ENCODE results near the gene C2orf81.
"Not testable (repeated sequence)": the region's sequence is repeated elsewhere in the genome, so short reads cannot be mapped to it uniquely, and the experiment has no call there.

The C2orf81 gene

GRCh38 chr2:74442483-74443297, 21.3 kb upstream of the C2orf81 start:
- DNase-seq = not testable (repeated sequence)

DNA sequence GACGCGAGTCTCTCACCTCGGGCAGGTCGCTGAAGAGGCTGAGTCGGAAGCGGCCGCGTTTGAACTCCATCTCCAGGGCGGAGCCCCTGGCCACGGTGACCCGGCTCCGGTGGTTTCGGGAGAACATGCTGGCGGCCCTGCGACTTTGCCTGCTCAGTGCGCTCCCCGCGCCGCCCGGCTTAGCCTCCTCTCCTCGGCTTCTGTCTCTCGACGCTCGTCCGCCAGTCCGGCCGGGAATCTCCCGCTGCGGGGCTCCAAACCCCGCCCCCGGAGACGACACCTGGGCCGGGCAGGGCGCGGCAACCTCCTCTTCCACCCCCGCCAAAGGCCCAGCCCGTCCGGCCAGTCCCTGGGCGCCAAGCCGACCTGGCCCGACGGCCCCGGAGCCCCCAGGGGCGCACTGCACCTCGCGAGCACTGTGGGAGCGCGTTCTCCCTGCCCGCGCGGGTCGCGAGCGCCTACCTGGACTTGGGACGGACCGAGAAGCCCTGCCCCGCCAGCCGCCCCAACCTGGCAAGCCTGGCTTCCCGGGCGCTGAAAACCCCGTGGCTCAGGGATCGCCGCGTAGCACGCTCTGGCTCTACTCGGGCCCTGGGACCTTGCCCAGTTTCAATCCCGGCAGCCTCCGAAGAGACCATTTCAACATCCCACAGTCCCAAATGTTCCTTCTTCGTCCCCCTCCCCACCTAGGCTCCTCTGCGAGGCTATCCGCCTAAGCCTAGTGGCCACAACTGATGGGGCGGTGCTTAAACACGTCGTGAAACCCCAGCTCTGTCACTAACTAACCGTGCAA, 20.5 kb upstream of the C2orf81 start, which contains the start of gene RTKN:
Gene RTKN (minus strand): TSS at position 248 of the 793 bp plus-strand sequence. CDS start 121 bp downstream, at position 127.
- DNase-seq = no peak

GRCh38 chr2:74441170-74441689, 19.8 kb upstream of the C2orf81 start:
- DNase-seq = no peak

GRCh38 chr2:74440378-74441169, 19.2 kb upstream of the C2orf81 start:
- peak; percentile 82 for DNase-seq

DNA sequence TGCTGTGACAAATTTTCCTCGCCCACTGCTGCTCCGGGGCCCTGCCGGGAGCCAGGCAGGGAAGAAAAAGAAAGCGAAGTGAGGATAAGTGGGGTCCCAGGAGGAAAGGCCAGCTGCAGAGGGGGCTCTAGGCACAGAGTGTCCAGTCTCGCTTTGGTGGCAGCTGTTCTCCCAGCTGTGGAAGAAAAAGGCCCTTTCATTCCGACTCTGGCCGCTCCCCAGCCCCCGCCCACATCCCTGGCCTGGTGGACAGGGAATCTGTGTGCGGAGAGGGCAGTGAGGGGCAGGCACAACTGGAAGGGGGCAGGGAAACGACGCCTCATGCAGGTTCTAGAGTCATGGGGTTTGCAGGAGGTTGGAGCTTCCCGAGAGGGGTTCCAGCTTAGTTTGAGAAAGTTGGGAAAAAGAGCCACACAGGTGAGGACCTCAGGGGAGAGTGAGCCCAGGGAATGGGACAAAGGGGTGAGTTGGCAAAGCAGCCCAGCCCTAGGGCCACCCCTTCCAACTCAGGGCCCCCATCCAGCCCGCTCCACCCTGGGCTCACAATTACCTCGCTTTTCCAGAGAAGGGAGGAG, 18.5 kb upstream of the C2orf81 start:
- DNase-seq = peak; percentile 30

DNA sequence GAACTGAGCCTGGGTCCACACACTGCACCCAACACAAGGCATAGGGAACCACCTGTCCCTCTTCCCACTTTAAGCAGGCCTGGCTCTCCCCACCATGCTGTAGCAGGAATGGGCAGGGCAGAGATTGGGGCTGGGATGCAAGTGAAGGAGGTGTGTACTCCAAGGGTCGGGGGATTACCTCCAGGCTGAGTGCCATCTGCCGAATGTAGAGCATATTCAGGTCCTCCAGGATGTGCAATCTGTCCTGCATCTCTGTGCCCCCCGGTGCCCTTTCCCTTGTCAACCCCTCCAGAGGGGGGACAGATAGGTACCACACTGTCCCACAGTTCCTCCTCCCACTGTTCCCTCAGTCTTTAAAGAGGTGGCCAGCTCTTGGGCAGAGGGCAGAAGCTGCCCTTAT, 18.0 kb upstream of the C2orf81 start:
- DNase-seq = no peak

DNA sequence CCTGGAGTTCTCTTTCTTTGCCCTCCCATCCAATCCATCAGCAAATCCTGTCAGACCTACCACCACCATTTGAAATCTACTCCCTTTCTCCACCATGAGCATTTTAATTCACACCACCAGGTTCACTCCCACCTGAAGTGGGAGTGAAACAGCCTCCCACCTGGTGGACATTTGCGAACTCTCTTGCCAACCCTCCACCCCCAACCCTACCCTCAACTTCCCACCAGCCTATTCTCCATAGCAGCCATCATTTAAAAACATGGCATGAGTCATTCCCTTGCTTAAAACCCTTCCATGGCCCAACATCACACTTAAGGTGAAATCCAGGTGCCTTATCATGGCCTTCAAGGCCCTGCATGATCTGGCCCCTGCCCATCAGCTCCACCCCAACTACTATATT, 16.8 kb upstream of the C2orf81 start:
- DNase-seq = no peak

- DNase-seq = no peak
These were observed 15.7 kb upstream of the C2orf81 start for GRCh38 chr2:74436848-74437695.

DNA sequence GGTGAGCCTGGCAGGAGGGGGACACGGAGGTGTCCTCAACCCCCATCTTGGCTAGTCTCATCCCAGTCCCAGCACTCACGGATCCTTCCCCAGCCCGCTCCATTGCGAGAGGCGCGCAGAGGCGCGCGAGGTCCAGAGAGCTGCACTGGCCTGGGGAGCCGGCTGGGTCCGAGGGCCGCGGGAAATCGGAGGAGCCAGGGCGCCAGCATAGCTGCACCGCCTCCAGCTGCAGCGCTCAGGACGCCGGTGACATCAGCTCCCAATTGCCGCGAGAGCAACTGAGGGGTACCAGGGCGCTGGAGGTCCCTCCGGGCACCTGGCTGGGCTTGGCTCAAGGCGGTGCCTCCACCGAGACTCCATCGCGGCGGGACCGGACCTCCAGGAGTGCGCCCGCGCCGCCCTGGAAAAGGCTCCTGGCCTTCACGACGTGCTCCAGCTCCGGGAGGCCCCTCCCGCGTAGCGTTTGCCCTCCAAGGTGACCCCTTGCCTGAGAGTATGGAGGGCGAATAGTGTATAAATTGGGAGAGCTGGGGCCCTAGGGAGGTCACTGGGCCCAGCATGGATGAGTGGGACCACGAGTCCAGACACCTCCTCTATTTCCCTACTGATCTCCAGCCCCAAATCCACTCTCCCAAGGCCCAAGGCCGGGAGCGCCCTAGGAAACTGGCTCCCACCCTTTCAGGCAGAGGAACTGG, 14.8 kb upstream of the C2orf81 start:
- no peak for DNase-seq

DNA sequence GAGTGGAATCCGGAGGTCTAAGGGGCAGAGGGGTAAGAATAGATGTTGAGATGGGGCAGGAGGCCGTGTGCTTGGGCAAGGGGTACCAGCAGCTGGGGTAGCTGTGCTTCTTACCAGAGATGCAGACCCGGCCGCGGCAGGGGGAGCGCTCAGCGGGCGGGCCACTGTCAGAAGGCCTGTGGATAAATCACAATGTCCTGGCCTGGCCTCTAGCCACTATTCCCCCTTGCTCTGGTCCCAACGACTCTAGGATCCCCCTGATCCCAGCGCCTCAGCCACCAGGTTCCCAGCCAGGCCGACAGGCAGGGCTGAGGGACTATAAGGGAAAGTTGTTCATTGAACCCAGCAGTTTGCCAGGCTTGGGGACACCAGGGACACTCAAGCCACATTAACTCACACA, 9.1 kb upstream of the C2orf81 start:
- DNase-seq = no peak

- DNase-seq = no peak
These were observed 8.3 kb upstream of the C2orf81 start for GRCh38 chr2:74429487-74430451.

DNA sequence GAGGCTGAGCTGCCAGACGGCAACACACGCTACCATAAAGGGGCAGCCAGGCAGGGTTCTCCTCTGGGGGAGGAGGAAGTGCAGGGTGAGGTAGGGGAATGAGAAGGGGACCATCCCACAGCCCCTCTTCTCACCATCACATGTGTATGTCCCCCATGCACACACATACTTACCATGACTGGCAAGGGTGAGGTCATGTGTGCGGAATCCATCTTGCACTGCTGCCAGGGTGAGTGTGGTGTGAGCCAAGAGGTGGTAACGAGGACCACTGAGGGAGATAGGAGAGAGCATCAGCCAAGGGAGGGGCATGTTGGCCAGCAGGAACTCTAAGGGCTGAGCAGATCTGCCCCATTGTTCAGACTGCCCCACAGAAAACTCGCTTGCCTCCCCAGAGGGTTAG, 7.3 kb upstream of the C2orf81 start:
- no peak for DNase-seq

- DNase-seq = no peak
These were observed 6.1 kb upstream of the C2orf81 start for GRCh38 chr2:74427551-74427950.

- no peak for DNase-seq
These were observed 4.9 kb upstream of the C2orf81 start for GRCh38 chr2:74426181-74426758.

DNA sequence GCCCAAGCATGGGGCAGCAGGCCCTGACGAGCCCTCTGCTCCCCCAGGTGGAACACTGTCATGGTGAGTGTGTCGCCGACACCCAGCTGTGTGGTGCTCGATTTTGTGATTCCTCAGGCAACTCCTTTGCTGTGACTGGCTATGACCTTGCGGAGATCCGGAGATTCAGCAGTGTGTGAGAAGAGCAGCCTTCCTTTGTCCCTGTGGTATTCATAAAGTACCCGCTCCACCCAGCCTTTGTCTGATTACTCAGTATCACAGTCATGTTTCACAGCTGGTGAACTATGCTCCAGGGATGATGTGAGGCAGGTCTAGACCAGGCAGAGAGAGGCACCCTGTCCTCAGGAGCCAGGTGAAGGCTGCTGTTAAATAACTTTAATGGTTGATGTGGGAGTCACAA, 4.1 kb upstream of the C2orf81 start:
- no peak for DNase-seq

DNA sequence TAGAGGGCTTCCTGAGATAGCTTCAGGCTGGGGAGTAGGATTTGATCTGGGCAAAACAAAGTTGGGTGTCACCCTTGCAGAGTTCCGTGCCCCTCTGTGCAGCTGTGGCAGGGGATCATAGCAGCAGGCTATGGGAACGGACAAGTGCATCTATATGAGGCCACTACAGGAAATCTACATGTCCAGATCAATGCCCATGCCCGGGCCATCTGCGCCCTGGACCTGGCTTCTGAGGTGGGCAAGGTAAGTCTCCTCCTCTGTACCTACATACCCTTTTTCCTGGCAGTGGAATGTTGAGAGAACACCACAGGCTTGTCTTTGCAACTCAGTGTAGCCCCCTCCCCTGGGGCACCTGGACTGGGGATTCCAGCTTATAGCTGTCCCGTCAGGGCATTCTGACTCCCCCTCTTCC, 3.6 kb upstream of the C2orf81 start:
- no peak for DNase-seq

DNA sequence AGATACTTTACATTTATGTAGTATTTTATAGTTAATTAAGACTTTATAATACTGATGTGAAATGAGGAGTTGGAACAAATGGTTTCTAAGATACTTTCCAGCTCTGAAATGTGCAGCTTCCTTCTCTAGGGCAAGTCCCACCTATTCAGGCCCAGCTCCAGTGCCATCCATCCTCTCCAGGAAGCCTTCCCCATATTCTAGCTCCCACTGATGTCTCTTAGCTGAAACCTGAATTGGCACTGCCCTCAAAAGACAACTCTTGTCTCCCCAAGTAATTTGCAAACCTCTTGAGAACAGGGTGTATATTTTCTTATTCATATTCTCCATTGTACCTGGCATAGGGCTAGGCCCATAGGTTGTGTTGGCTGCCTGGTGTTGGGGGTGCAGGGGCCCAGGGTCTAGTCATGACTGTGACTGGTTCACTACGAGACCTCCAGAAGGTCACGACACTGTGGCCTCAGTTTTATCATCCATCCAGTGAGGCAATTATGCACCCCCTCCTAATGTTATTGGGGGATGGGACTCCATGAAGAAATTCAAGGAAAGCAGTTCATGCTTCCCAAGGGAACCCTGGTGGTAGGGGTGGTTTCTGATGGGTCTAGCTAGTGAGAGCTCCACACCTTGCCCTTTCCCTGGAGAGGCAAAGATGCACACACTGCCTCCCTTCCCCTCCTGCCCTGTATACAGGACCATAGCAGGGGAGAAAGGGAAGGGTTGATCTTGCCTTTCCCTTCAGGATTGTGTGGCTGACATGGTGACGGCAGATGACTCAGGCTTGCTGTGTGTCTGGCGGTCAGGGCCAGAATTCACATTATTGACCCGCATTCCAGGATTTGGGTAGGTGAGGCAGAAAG, 2.9 kb upstream of the C2orf81 start:
- no peak for DNase-seq

All from fibroblast of upper back skin (primary cell).